Endodermal cell (in vitro differentiated cells): ENCODE data around the gene FBRSL1. TPM values are rescaled to one million over a fixed set of nuclear protein-coding genes. Genes with fewer than 3 reads are reported as not detected.

Source experiments
- DNase-seq: peaks from one replicate; pipeline ENCODE4 v3.0.0-alpha.2; 2017
- H3K27ac ChIP-seq: 2 replicates; pipeline ENCODE4 v1.5.1; 2013; ENCODE audit warnings: mild to moderate bottlenecking, low read depth, low read length, moderate library complexity
- H3K27me3 ChIP-seq: 2 replicates; pipeline ENCODE4 v1.6.1; 2013; ENCODE audit warnings: mild to moderate bottlenecking, low read length, moderate library complexity; ENCODE audit not compliant: insufficient read depth, control insufficient read depth, poor library complexity, severe bottlenecking
- H3K36me3 ChIP-seq: 2 replicates; pipeline ENCODE4 v1.7.0; 2013; ENCODE audit warnings: mild to moderate bottlenecking, low read length, moderate library complexity; ENCODE audit not compliant: control insufficient read depth, insufficient read depth
- H3K4me1 ChIP-seq: one replicate; pipeline ENCODE4 v1.7.0; 2013; ENCODE audit warnings: low read length; ENCODE audit not compliant: control insufficient read depth, insufficient read depth
- H3K4me3 ChIP-seq: 2 replicates; pipeline ENCODE4 v1.5.1; 2013; ENCODE audit warnings: mild to moderate bottlenecking, low read length, moderate library complexity
- H3K9ac ChIP-seq: 2 replicates; pipeline ENCODE4 v1.6.1; 2013; ENCODE audit warnings: mild to moderate bottlenecking, low read length, moderate library complexity; ENCODE audit not compliant: poor library complexity, severe bottlenecking; ENCODE audit errors: extremely low read depth
- H3K9me3 ChIP-seq: 2 replicates; pipeline ENCODE4 v1.6.1; 2013; ENCODE audit warnings: mild to moderate bottlenecking, low read length, moderate library complexity; ENCODE audit not compliant: control insufficient read depth
- H3K27ac Mint-ChIP-seq: 2 replicates; pipeline ENCODE4 v1.8.0; 2020; ENCODE audit warnings: mixed read lengths
- H3K27me3 Mint-ChIP-seq: 2 replicates; pipeline ENCODE4 v1.8.0; 2021; ENCODE audit warnings: mild to moderate bottlenecking, mixed read lengths; ENCODE audit not compliant: insufficient read depth
- H3K36me3 Mint-ChIP-seq: 2 replicates; pipeline ENCODE4 v1.8.0; 2020; ENCODE audit warnings: low read depth, mixed read lengths
- H3K4me1 Mint-ChIP-seq: 2 replicates; pipeline ENCODE4 v1.8.0; 2020; ENCODE audit warnings: mixed read lengths
- H3K4me3 Mint-ChIP-seq: 2 replicates; pipeline ENCODE4 v1.8.0; 2020; ENCODE audit warnings: mild to moderate bottlenecking, moderate library complexity, mixed read lengths
- H3K9me3 Mint-ChIP-seq: 2 replicates; pipeline ENCODE4 v1.8.0; 2020; ENCODE audit warnings: mild to moderate bottlenecking, mixed read lengths
- CTCF ChIP-seq: fragments of 200-600 bp; sonication (generic); conservative IDR thresholded peaks from 2 replicates; pipeline ENCODE4 v1.5.0; 2021; ENCODE audit warnings: antibody characterized with exemption, mild to moderate bottlenecking
- WGBS, 2 experiments: methylation state at CpG; one replicate each; pipeline versions ENCODE4 v1.1.5 to v1.1.7; 2013; ENCODE audit warnings: missing lambda C conversion rate in 2 of 2, mixed read lengths in 1 of 2; ENCODE audit not compliant: insufficient coverage in 1 of 2, insufficient read length in 1 of 2; 5-methylcytosine and 5-hydroxymethylcytosine counted together
- total RNA-seq, 2 donors: library from RNA; stranded (reverse); fragmentation: NEBNext Ultra II Directional in 1 of 2; extraction: Animal tissue kit (Norgen Biotek cat#: 25700) in 1 of 2; gene quantifications; 2 replicates in 1 of 2; 3 replicates in 1 of 2; pipeline ENCODE4 v1.2.1, GENCODE V29; 2021

Gene FBRSL1
- total RNA-seq, 2 donors from 2014 or later, result 74.9 to 92.3 TPM

- H3K27me3 Mint-ChIP-seq, result peaks cover 70% of the 10 kb centered on the region
- H3K36me3 Mint-ChIP-seq, result no peaks in the 10 kb centered on the region
- H3K4me3 Mint-ChIP-seq, result no peak overlapping the region
- no peak overlapping the region for H3K27ac Mint-ChIP-seq
- H3K36me3 ChIP-seq, result no peaks in the 10 kb centered on the region
- H3K4me1 Mint-ChIP-seq, result peaks cover 9% of the 10 kb centered on the region
- peaks cover 69% of the 10 kb centered on the region for H3K27me3 ChIP-seq
- no peak overlapping the region for H3K27ac ChIP-seq
- H3K9ac ChIP-seq, result no peak overlapping the region
- H3K4me1 ChIP-seq, result peaks cover 5% of the 10 kb centered on the region
- 84 to 100% methylated on average over 2 to 17 of the region's 17 CpGs for WGBS, 2 experiments
- H3K4me3 ChIP-seq, result no peak overlapping the region
- no peaks in the 10 kb centered on the region for H3K9me3 Mint-ChIP-seq
- no peak for DNase-seq
- no peaks in the 10 kb centered on the region for H3K9me3 ChIP-seq
- no peak for TF ChIP-seq CTCF
Observed at GRCh38 chr12:132486576-132486975, 3.4 kb upstream of the FBRSL1 start.

- Mint-ChIP-seq H3K4me1 (peaks cover 14% of the 10 kb centered on the region), H3K27me3 (peaks cover 63% of the 10 kb centered on the region), H3K9me3 (no peaks in the 10 kb centered on the region), H3K4me3 (no peak overlapping the region), H3K36me3 (peaks cover 3% of the 10 kb centered on the region), H3K27ac (no peak overlapping the region)
- no peak for DNase-seq
- H3K27me3 ChIP-seq, result peaks cover 61% of the 10 kb centered on the region
- H3K9me3 ChIP-seq, result no peaks in the 10 kb centered on the region
- WGBS, 2 experiments, result 82 to 89% methylated on average over 9 to 14 of the region's 14 CpGs
- H3K36me3 ChIP-seq, result no peaks in the 10 kb centered on the region
- peaks cover 6% of the 10 kb centered on the region for H3K4me1 ChIP-seq
- no peak overlapping the region for H3K9ac ChIP-seq
- H3K27ac ChIP-seq, result no peak overlapping the region
- H3K4me3 ChIP-seq, result no peak overlapping the region
- TF ChIP-seq CTCF, result no peak
Observed at GRCh38 chr12:132487311-132487741, 2.6 kb upstream of the FBRSL1 start.

- Histone ChIP-seq H3K27me3 (peaks cover 52% of the 10 kb centered on the region), H3K4me3 (peak overlapping the region; percentile 67)
Observed at GRCh38 chr12:132488127-132489077, 1.5 kb upstream of the FBRSL1 start.

More at GRCh38 chr12:132488127-132489077, 1.5 kb upstream of the FBRSL1 start:
- DNase-seq, result no peak
- Mint-ChIP-seq H3K27ac (no peak overlapping the region), H3K4me1 (peaks cover 15% of the 10 kb centered on the region), H3K4me3 (peak overlapping the region; percentile 46), H3K9me3 (no peaks in the 10 kb centered on the region), H3K27me3 (peaks cover 52% of the 10 kb centered on the region), H3K36me3 (peaks cover 3% of the 10 kb centered on the region)
- Histone ChIP-seq H3K9ac (no peak overlapping the region), H3K4me1 (peaks cover 6% of the 10 kb centered on the region), H3K9me3 (no peaks in the 10 kb centered on the region), H3K27ac (no peak overlapping the region), H3K36me3 (no peaks in the 10 kb centered on the region)
- TF ChIP-seq CTCF, result no peak
- WGBS, 2 experiments, result 62 to 66% methylated on average over 18 to 23 of the region's 23 CpGs
